Mesodermal cell (in vitro differentiated cells): ENCODE data around the gene CHTOP.

ENCODE experiments used
- H3K27ac ChIP-seq: 2 replicates; pipeline ENCODE4 v1.7.0; 2013; ENCODE audit warnings: mild to moderate bottlenecking, low read depth, low read length, moderate library complexity; ENCODE audit not compliant: severe bottlenecking
- H3K36me3 ChIP-seq: 2 replicates; pipeline ENCODE4 v1.7.1; 2013; ENCODE audit warnings: mild to moderate bottlenecking, low read length, moderate library complexity; ENCODE audit not compliant: control insufficient read depth, insufficient read depth
- H3K4me1 ChIP-seq: one replicate; pipeline ENCODE4 v1.7.1; 2013; ENCODE audit warnings: mild to moderate bottlenecking, low read length; ENCODE audit not compliant: insufficient read depth, control insufficient read depth, poor library complexity, severe bottlenecking
- H3K4me3 ChIP-seq: 2 replicates; pipeline ENCODE4 v1.7.0; 2013; ENCODE audit warnings: low read length, control low read depth, mild to moderate bottlenecking; ENCODE audit not compliant: insufficient read depth, poor library complexity, severe bottlenecking; ENCODE audit errors: extremely low read depth
- H3K9me3 ChIP-seq: 2 replicates; pipeline ENCODE4 v1.7.1; 2013; ENCODE audit warnings: mild to moderate bottlenecking, low read length, moderate library complexity; ENCODE audit not compliant: control insufficient read depth
- whole genome bisulfite sequencing, 2 experiments: methylation state at CpG; one replicate each; pipeline ENCODE4 v1.1.5; 2013; ENCODE audit warnings: missing lambda C conversion rate in 2 of 2; ENCODE audit not compliant: insufficient coverage in 2 of 2; 5-methylcytosine and 5-hydroxymethylcytosine counted together

Gene CHTOP

GRCh38 chr1:153677718-153678518 lies 44.1 kb downstream of the CHTOP start:
- no peaks in the 10 kb centered on the region for H3K4me1 ChIP-seq
- 9 to 10% methylated on average over 10 to 26 of the region's 29 CpGs for WGBS, 2 experiments
- no peaks in the 10 kb centered on the region for H3K36me3 ChIP-seq
- H3K4me3 ChIP-seq: peak overlapping the region; percentile 46
- no peaks in the 10 kb centered on the region for H3K9me3 ChIP-seq
- no peak overlapping the region for H3K27ac ChIP-seq

GRCh38 chr1:153678519-153679336 lies 44.9 kb downstream of the CHTOP start, which contains the start of gene NPR1:
Gene NPR1 (plus strand): TSS chr1:153678688. CDS start chr1:153679109, 421 bp downstream.
- WGBS, 2 experiments: 0 to 1% methylated on average over 57 to 77 of the region's 78 CpGs
- Histone ChIP-seq H3K27ac (no peak within 1 kb of the TSS), H3K36me3 (no peaks in the 10 kb centered on the region), H3K4me3 (peak within 1 kb of the TSS; percentile 46), H3K9me3 (no peaks in the 10 kb centered on the region), H3K4me1 (no peaks in the 10 kb centered on the region)

- WGBS, 2 experiments: 2 to 3% methylated on average over 63 to 72 of the region's 73 CpGs
- no peaks in the 10 kb centered on the region for H3K4me1 ChIP-seq
- no peaks in the 10 kb centered on the region for H3K36me3 ChIP-seq
- H3K9me3 ChIP-seq: no peaks in the 10 kb centered on the region
- peak overlapping the region; percentile 46 for H3K4me3 ChIP-seq
- H3K27ac ChIP-seq: no peak overlapping the region
Observed at GRCh38 chr1:153679337-153680119, 45.7 kb downstream of the CHTOP start.

- Histone ChIP-seq H3K9me3 (no peaks in the 10 kb centered on the region), H3K4me1 (no peaks in the 10 kb centered on the region), H3K4me3 (peak overlapping the region; percentile 46), H3K36me3 (no peaks in the 10 kb centered on the region), H3K27ac (no peak overlapping the region)
- 20 to 29% methylated on average over 1 to 5 of the region's 10 CpGs for WGBS, 2 experiments
Observed at GRCh38 chr1:153680120-153680403, 46.2 kb downstream of the CHTOP start.

- no peaks in the 10 kb centered on the region for H3K9me3 ChIP-seq
- no peak overlapping the region for H3K27ac ChIP-seq
- WGBS, 2 experiments: 92 to 96% methylated on average over 5 of the region's 7 CpGs
- no peak overlapping the region for H3K4me3 ChIP-seq
- no peaks in the 10 kb centered on the region for H3K36me3 ChIP-seq
- H3K4me1 ChIP-seq: no peaks in the 10 kb centered on the region
Observed at GRCh38 chr1:153682730-153683129, 48.9 kb downstream of the CHTOP start.

GRCh38 chr1:153683854-153684253 lies 50.0 kb downstream of the CHTOP start:
- Histone ChIP-seq H3K4me1 (no peaks in the 10 kb centered on the region), H3K9me3 (no peaks in the 10 kb centered on the region), H3K27ac (no peak overlapping the region), H3K36me3 (no peaks in the 10 kb centered on the region), H3K4me3 (no peak overlapping the region)
- 90 to 96% methylated on average over 4 to 5 of the region's 5 CpGs for WGBS, 2 experiments

GRCh38 chr1:153684892-153685291 lies 51.0 kb downstream of the CHTOP start:
- Histone ChIP-seq H3K4me1 (no peaks in the 10 kb centered on the region), H3K9me3 (no peaks in the 10 kb centered on the region), H3K36me3 (no peaks in the 10 kb centered on the region), H3K27ac (no peak overlapping the region), H3K4me3 (no peak overlapping the region)
- 94 to 98% methylated on average over 4 to 7 of the region's 12 CpGs for WGBS, 2 experiments

- H3K9me3 ChIP-seq: no peaks in the 10 kb centered on the region
- no peak overlapping the region for H3K4me3 ChIP-seq
- WGBS, 2 experiments: 84 to 95% methylated on average over 8 to 11 of the region's 11 CpGs
- no peak overlapping the region for H3K27ac ChIP-seq
- H3K36me3 ChIP-seq: no peaks in the 10 kb centered on the region
- H3K4me1 ChIP-seq: no peaks in the 10 kb centered on the region
Observed at GRCh38 chr1:153685544-153686340, 51.9 kb downstream of the CHTOP start.

GRCh38 chr1:153687346-153688125 lies 53.7 kb downstream of the CHTOP start:
- Histone ChIP-seq H3K36me3 (no peaks in the 10 kb centered on the region), H3K9me3 (no peaks in the 10 kb centered on the region), H3K4me3 (no peak overlapping the region), H3K27ac (no peak overlapping the region), H3K4me1 (no peaks in the 10 kb centered on the region)
- 88 to 94% methylated on average over 12 to 13 of the region's 16 CpGs for WGBS, 2 experiments
